Measurements from ENCODE around the gene FAM3D.

The FAM3D gene

DNA sequence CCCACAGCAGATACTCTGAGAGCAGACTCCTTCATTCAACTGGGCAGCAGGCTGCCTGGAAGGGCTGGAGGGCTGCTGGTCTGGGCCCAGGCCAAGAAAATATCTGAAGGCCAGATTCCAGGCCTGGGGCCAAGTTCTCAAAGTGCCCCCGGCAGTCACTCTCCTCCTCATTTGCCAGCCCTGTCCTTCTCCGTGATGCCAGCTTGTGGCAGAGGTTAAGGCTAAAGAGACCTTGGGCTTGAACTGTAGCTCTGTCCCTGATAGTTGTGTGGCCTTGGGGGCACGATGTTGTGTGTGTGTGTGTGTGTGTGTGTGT, 39.0 kb downstream of the FAM3D start:
- TF ChIP-seq, protein P1, sequence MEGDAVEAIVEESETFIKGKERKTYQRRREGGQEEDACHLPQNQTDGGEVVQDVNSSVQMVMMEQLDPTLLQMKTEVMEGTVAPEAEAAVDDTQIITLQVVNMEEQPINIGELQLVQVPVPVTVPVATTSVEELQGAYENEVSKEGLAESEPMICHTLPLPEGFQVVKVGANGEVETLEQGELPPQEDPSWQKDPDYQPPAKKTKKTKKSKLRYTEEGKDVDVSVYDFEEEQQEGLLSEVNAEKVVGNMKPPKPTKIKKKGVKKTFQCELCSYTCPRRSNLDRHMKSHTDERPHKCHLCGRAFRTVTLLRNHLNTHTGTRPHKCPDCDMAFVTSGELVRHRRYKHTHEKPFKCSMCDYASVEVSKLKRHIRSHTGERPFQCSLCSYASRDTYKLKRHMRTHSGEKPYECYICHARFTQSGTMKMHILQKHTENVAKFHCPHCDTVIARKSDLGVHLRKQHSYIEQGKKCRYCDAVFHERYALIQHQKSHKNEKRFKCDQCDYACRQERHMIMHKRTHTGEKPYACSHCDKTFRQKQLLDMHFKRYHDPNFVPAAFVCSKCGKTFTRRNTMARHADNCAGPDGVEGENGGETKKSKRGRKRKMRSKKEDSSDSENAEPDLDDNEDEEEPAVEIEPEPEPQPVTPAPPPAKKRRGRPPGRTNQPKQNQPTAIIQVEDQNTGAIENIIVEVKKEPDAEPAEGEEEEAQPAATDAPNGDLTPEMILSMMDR (IDR thresholded peaks at IDR 0.05; ENCODE audit: low read depth, low read length, missing control alignments), result no peak
- H3K4me3 ChIP-seq (ENCODE audit: low read depth, low read length), result no peak overlapping the region
- in situ Hi-C loops (cut with HindIII; ENCODE audit: low sequenced_read_pairs), result no loop called here
- DNase-seq (ENCODE audit: low read depth), result no peak

DNA sequence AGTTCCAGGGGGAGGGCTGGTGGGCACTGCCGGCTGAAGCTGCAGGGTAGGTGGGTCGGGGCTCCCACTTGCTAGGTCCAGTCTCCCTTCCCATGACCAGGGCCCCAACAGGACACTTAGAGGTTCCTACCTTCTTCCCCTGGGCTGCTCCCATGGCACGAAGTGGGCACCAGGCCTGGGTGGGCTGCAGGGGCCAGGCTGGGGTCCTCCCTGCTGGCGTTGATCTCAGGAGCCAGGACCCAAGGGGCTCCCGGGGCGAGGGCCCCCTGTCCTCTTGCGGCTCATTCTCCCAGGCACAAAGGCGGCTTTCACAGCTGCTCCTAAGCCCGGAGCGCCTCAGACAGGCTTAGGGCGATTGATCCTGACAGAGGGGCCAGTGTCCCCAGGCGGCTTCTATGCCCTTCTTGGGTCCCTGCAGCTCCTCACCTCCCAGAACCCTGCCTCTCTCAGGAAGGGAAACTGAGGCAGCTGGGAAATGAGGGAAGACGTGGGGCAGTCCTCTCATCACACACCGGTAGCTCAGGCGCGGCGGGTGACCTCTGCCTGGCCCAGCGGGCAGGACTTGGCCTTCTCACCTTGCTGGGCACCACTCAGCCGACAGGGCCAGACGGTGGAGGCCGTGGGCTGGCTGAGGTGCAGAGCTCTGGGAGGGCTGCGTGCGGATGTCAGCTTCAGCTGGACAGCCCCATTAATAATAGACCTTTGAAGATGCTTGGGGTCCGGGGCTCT, 39.6 kb downstream of the FAM3D start:
- no peak for DNase-seq (ENCODE audit: low read depth)
- TF ChIP-seq, protein P1 (IDR thresholded peaks at IDR 0.05; ENCODE audit: low read depth, low read length, missing control alignments), result no peak
- in situ Hi-C loops (cut with HindIII; ENCODE audit: low sequenced_read_pairs), result no loop called here
- H3K4me3 ChIP-seq (ENCODE audit: low read depth, low read length), result no peak overlapping the region

DNA sequence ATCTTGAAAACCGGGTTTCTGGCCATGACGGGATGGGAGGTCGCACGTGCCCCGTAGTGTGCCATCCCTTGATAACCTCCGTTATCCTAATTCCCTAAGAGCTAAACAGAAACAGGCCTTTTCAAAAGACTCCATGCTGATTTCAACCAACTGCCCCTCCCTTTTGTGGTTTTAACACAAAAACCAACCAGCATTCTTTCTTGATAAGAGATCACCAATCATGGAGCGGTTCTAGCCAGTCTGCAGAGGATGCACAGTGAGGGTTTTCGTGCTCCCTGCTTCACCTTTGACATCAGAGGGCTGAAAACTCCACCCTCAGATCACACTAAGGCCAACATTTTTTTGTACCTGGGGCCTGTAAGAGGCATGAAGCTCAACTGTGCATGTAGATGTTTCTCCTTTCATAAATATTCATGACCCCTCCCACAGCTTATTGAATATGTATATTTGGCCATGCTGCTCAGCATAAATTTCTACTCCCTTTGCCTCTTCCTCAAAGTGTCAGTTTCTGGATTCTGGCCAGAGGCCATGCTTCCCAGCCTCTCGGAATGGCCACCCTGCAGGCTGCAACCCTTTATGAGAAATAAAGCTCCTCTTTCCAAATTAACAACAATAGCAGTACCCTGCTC, 41.3 kb downstream of the FAM3D start:
- in situ Hi-C loops (cut with HindIII; ENCODE audit: low sequenced_read_pairs), result no loop called here
- TF ChIP-seq, protein P1 (IDR thresholded peaks at IDR 0.05; ENCODE audit: low read depth, low read length, missing control alignments), result no peak
- no peak overlapping the region for H3K4me3 ChIP-seq (ENCODE audit: low read depth, low read length)
- DNase-seq (ENCODE audit: low read depth), result no peak

DNA sequence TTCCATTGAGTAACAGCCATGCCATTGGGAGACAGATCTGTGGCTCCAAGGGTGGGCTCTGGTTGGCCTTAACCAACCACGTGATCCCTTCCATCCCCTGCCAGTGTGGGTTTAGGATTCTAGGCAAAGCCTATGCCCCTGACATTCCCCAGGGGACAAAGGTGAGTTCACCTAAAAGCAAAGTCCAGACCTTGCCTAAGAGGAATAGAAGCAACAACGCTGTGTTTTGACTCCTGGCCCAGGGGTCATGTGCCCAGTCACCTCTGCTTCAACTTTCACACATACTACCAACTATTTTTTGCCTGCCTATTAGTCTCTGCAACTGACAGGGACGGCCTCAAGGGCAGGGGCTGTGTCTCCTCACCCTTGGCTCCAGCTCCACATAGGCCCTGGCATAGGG, 42.0 kb downstream of the FAM3D start:
- TF ChIP-seq, protein P1 (IDR thresholded peaks at IDR 0.05; ENCODE audit: low read depth, low read length, missing control alignments), result no peak
- H3K4me3 ChIP-seq (ENCODE audit: low read depth, low read length), result no peak overlapping the region
- in situ Hi-C loops (cut with HindIII; ENCODE audit: low sequenced_read_pairs), result loop anchor here (5.0 kb wide), 1 partner anchor 47 kb away; the partner anchor contains the start of gene FAM107A
- no peak for DNase-seq (ENCODE audit: low read depth)

DNA sequence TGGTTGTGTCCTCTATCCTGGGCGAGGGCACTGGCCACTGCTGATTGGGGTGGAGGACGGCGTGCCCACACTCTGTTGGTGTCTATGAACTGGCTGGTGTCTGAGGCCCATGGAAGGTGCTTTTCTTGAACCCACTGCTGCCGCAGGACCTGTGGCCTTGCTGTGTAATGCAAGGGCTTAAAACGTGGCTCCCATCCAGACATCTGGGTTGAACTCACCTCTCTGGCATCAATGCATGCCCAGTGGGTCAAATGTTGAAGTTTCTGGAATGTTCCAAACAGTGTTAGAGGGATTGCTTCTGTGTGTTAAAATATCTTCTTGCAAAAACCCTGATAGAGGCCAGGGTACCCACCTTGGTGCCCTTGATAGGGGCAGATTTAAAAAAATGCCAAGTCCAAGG, 42.6 kb downstream of the FAM3D start:
- TF ChIP-seq, protein P1 (IDR thresholded peaks at IDR 0.05; ENCODE audit: low read depth, low read length, missing control alignments), result no peak
- H3K4me3 ChIP-seq (ENCODE audit: low read depth, low read length), result no peak overlapping the region
- in situ Hi-C loops (cut with HindIII; ENCODE audit: low sequenced_read_pairs), result loop anchor here (5.0 kb wide), 1 partner anchor 47 kb away; the partner anchor contains the start of gene FAM107A
- DNase-seq (ENCODE audit: low read depth), result no peak

DNA sequence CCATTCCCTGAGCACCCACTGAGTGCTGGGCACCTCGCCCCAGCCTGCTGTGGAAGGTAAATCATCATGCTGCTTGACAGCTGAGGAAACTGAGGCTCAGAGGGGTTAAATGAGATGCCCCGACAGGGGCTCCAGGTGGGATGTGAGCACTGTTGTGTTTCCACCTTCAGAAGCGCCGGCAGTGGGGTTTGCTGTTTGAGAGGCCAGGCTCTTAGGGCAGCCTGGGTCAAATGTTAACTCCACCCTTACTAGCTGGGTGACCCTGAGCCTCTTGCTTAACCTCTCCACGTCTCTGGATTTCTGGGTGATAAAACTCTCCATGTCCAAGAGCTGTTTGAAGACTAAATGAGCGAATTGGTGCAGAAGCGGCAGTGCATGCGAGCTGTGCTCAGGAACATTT, 43.1 kb downstream of the FAM3D start:
- in situ Hi-C loops (cut with HindIII; ENCODE audit: low sequenced_read_pairs), result loop anchor here (5.0 kb wide), 1 partner anchor 46 kb away; the partner anchor contains the start of gene FAM107A
- H3K4me3 ChIP-seq (ENCODE audit: low read depth, low read length), result no peak overlapping the region
- no peak for DNase-seq (ENCODE audit: low read depth)
- TF ChIP-seq, protein P1 (IDR thresholded peaks at IDR 0.05; ENCODE audit: low read depth, low read length, missing control alignments), result no peak
